OCI-LY7 (cell line): Measurements from ENCODE around the gene SLC16A9. TPM values are rescaled to one million over a fixed set of nuclear protein-coding genes. Genes with fewer than 3 reads are reported as not detected.

Source experiments
- BruUV-seq: library from RNA; stranded (reverse); fragments of 400-500 nt; replicated peaks from 2 replicates; lab custom pipeline; 2021; lab: Mats Ljungman, UMichigan
- CTCF ChIA-PET: fragments of 300-600 bp; sonication (Branson Sonifier 250); formaldehyde crosslinking; loops from one replicate; lab custom pipeline; 2022; ENCODE audit warnings: antibody characterized with exemption; ENCODE audit not compliant: unreplicated experiment; lab: Charles Lee
- POLR2A ChIA-PET: fragments of 300-600 bp; sonication (Branson Sonifier 250); formaldehyde crosslinking; loops from one replicate; lab custom pipeline; 2022; ENCODE audit warnings: antibody characterized with exemption; lab: Charles Lee
- DNase-seq: peaks from one replicate; pipeline ENCODE4 v3.0.0-alpha.2; 2015; ENCODE audit warnings: low spot score
- H2AFZ ChIP-seq: fragments of 200-600 bp; sonication (generic), shearing (Covaris generic); 2 replicates; pipeline ENCODE4 v1.6.1; 2014; ENCODE audit warnings: mild to moderate bottlenecking, antibody characterized with exemption, low read length, moderate library complexity
- H3K27ac ChIP-seq: fragments of 200-600 bp; sonication (generic); 2 replicates; pipeline ENCODE4 v1.5.1; 2014; ENCODE audit warnings: mixed run types, low read depth, mild to moderate bottlenecking, moderate library complexity, low read length, inconsistent platforms; ENCODE audit not compliant: poor library complexity, severe bottlenecking
- H3K36me3 ChIP-seq: fragments of 200-600 bp; sonication (generic); 2 replicates; pipeline ENCODE4 v1.6.1; 2014; ENCODE audit warnings: mild to moderate bottlenecking, antibody characterized with exemption, low read length, moderate library complexity, mixed read lengths; ENCODE audit not compliant: insufficient read depth
- H3K4me1 ChIP-seq: fragments of 200-600 bp; sonication (generic); 2 replicates; pipeline ENCODE4 v1.5.1; 2014; ENCODE audit warnings: mild to moderate bottlenecking, low read length; ENCODE audit not compliant: insufficient read depth, poor library complexity, severe bottlenecking
- H3K4me2 ChIP-seq: fragments of 200-600 bp; sonication (generic); 2 replicates; pipeline ENCODE4 v1.6.1; 2014; ENCODE audit warnings: mild to moderate bottlenecking, low read length
- H3K4me3 ChIP-seq: fragments of 200-600 bp; sonication (generic); 2 replicates; pipeline ENCODE4 v1.5.1; 2014; ENCODE audit warnings: mild to moderate bottlenecking, low read depth, low read length; ENCODE audit not compliant: poor library complexity, severe bottlenecking
- H3K79me2 ChIP-seq: fragments of 200-600 bp; sonication (generic); 2 replicates; pipeline ENCODE4 v1.6.1; 2016; ENCODE audit warnings: low read depth, mild to moderate bottlenecking, low read length, moderate library complexity, mixed read lengths; ENCODE audit not compliant: insufficient read depth
- H3K9me2 ChIP-seq: fragments of 200-600 bp; sonication (generic); 2 replicates; pipeline ENCODE4 v1.6.1; 2016; ENCODE audit warnings: mild to moderate bottlenecking, low read length, mixed read lengths; ENCODE audit not compliant: insufficient read depth
- H3K9me3 ChIP-seq: fragments of 200-600 bp; sonication (generic); 2 replicates; pipeline ENCODE4 v1.6.1; 2014; ENCODE audit warnings: mild to moderate bottlenecking, mixed run types, low read length, mixed read lengths
- H4K20me1 ChIP-seq: fragments of 200-600 bp; sonication (generic); 2 replicates; pipeline ENCODE4 v1.6.1; 2014; ENCODE audit warnings: mild to moderate bottlenecking, antibody characterized with exemption, low read length, moderate library complexity, mixed read lengths; ENCODE audit not compliant: insufficient read depth
- CTCF ChIP-seq: fragments of 200-600 bp; sonication (generic); conservative IDR thresholded peaks from 2 replicates; pipeline ENCODE4 v1.5.1; 2014; ENCODE audit warnings: mild to moderate bottlenecking, antibody characterized with exemption, low read length, moderate library complexity, mixed read lengths
- EZH2phosphoT487 ChIP-seq: fragments of 200-600 bp; sonication (generic); IDR thresholded peaks from 2 replicates; pipeline ENCODE4 v1.6.1; 2018; ENCODE audit warnings: low read depth, borderline replicate concordance, mild to moderate bottlenecking, mixed run types, antibody characterized with exemption, low read length, moderate library complexity, mixed read lengths
- intact Hi-C: fragments of 100-400 bp; cut with micrococcal nuclease; formaldehyde crosslinking; loops from one replicate; pipeline ENCODE4 v1.10.0; 2022; ENCODE audit not compliant: unreplicated experiment
- total RNA-seq, 2 experiments: library from RNA; depleted of rRNA in 1 of 2; stranded (reverse); fragments of >200 nt in 1 of 2; shearing (Covaris generic) in 1 of 2; gene quantifications; 2 replicates each; pipeline ENCODE4 v1.2.3, GENCODE V29; 2014 to 2022

The SLC16A9 gene
- total RNA-seq, 2 experiments from 2014 or later: not detected

GRCh38 chr10:59682986-59683937, 26.4 kb downstream of the SLC16A9 start:
- no peaks in the 10 kb centered on the region for H3K9me2 ChIP-seq
- no peaks in the 10 kb centered on the region for H3K4me1 ChIP-seq
- no peak for DNase-seq
- H3K36me3 ChIP-seq: no peaks in the 10 kb centered on the region
- no peaks in the 10 kb centered on the region for H3K9me3 ChIP-seq
- ChIA-PET POLR2A (no interaction called here), CTCF (no interaction called here)
- no peak overlapping the region for H3K4me2 ChIP-seq
- TF ChIP-seq CTCF: no peak
- no peak for TF ChIP-seq EZH2phosphoT487
- intact Hi-C loops: no loop called here
- H3K79me2 ChIP-seq: no peaks in the 10 kb centered on the region
- no peak overlapping the region for H3K27ac ChIP-seq
- no peak overlapping the region for H2AFZ ChIP-seq
- no TSS peak for BruUV-seq
- no peak overlapping the region for H3K4me3 ChIP-seq
- H4K20me1 ChIP-seq: no peaks in the 10 kb centered on the region

- intact Hi-C loops: no loop called here
- ChIA-PET CTCF (no interaction called here), POLR2A (interaction anchor here (1.0 to 2.0 kb wide), 3 partner anchors 11 to 361 kb away, joined by 3 to 5 read pairs (median 3); no protein-coding TSS in a partner anchor)
- no peaks in the 10 kb centered on the region for H4K20me1 ChIP-seq
- no peaks in the 10 kb centered on the region for H3K36me3 ChIP-seq
- H3K79me2 ChIP-seq: no peaks in the 10 kb centered on the region
- no peak overlapping the region for H2AFZ ChIP-seq
- no peak for DNase-seq
- no peak overlapping the region for H3K27ac ChIP-seq
- no TSS peak for BruUV-seq
- no peaks in the 10 kb centered on the region for H3K9me2 ChIP-seq
- no peak overlapping the region for H3K4me3 ChIP-seq
- no peaks in the 10 kb centered on the region for H3K4me1 ChIP-seq
- H3K4me2 ChIP-seq: no peak overlapping the region
- H3K9me3 ChIP-seq: no peaks in the 10 kb centered on the region
- TF ChIP-seq CTCF (no peak), EZH2phosphoT487 (no peak)
Measured at GRCh38 chr10:59680199-59680598, 29.5 kb downstream of the SLC16A9 start.

- no peak for DNase-seq
- H3K27ac ChIP-seq: no peak overlapping the region
- no peak overlapping the region for H3K4me3 ChIP-seq
- H3K4me2 ChIP-seq: no peak overlapping the region
- H4K20me1 ChIP-seq: no peaks in the 10 kb centered on the region
- H2AFZ ChIP-seq: no peak overlapping the region
- H3K79me2 ChIP-seq: no peaks in the 10 kb centered on the region
- TF ChIP-seq EZH2phosphoT487 (no peak), CTCF (no peak)
- H3K36me3 ChIP-seq: no peaks in the 10 kb centered on the region
- CTCF ChIA-PET: no interaction called here
- POLR2A ChIA-PET: interaction anchor here (0.7 to 2.0 kb wide), 2 partner anchors 9 to 12 kb away, joined by 5 read pairs; no protein-coding TSS in a partner anchor
- no peaks in the 10 kb centered on the region for H3K9me3 ChIP-seq
- intact Hi-C loops: no loop called here
- no peaks in the 10 kb centered on the region for H3K4me1 ChIP-seq
- no peaks in the 10 kb centered on the region; the same call in 1 of the 2 replicates for H3K9me2 ChIP-seq
- BruUV-seq: no TSS peak
Measured at GRCh38 chr10:59678884-59679301, 30.8 kb downstream of the SLC16A9 start.
